Epithelial cell of esophagus (primary cell): ENCODE measurements around the gene CDH13.
"Not testable (repeated sequence)": the region's sequence is repeated elsewhere in the genome, so short reads cannot be mapped to it uniquely, and the experiment has no call there.

Source experiments
- DNase-seq: peaks from one replicate; pipeline ENCODE4 v3.0.0; 2010; ENCODE audit warnings: low read depth
- H3K4me3 ChIP-seq: 2 replicates; pipeline ENCODE4 v1.5.1; 2011; ENCODE audit warnings: mild to moderate bottlenecking, low read length, control low read depth
- CTCF ChIP-seq: IDR thresholded peaks from 2 replicates; pipeline ENCODE4 v1.5.1; 2011; ENCODE audit warnings: low read depth, mild to moderate bottlenecking, low read length, control low read depth, inconsistent platforms; ENCODE audit not compliant: insufficient read depth; ENCODE audit errors: missing control alignments

The CDH13 gene

GRCh38 chr16:82911925-82912324 lies 285.2 kb downstream of the CDH13 start:
- no peak for TF ChIP-seq CTCF
- no peak for DNase-seq
- no peak overlapping the region for H3K4me3 ChIP-seq

- H3K4me3 ChIP-seq = no peak overlapping the region
- no peak for TF ChIP-seq CTCF
- no peak for DNase-seq
These were observed 288.5 kb downstream of the CDH13 start for GRCh38 chr16:82915139-82915824.

GRCh38 chr16:82917886-82918595 lies 291.3 kb downstream of the CDH13 start:
- no peak for TF ChIP-seq CTCF
- H3K4me3 ChIP-seq = no peak overlapping the region
- DNase-seq = no peak

GRCh38 chr16:82924075-82924854 lies 297.5 kb downstream of the CDH13 start:
- H3K4me3 ChIP-seq = no peak overlapping the region
- no peak for TF ChIP-seq CTCF
- DNase-seq = peak; percentile 40

GRCh38 chr16:82926500-82926899 lies 299.7 kb downstream of the CDH13 start:
- TF ChIP-seq CTCF = no peak
- no peak for DNase-seq
- no peak overlapping the region for H3K4me3 ChIP-seq

- not testable (repeated sequence) for DNase-seq, H3K4me3 ChIP-seq
These were observed 307.2 kb downstream of the CDH13 start for GRCh38 chr16:82933933-82934332.

- no peak overlapping the region for H3K4me3 ChIP-seq
- TF ChIP-seq CTCF = no peak
- peak; percentile 7 for DNase-seq
These were observed 309.0 kb downstream of the CDH13 start for GRCh38 chr16:82935766-82936165.
